HG02981 (cell line): ENCODE data around the gene SOX1.

Source experiments
- ATAC-seq: cut with Tn5 transposase; IDR thresholded peaks from one replicate; pipeline ENCODE4 v1.9.1; 2021; ENCODE audit warnings: mild to moderate bottlenecking, moderate library complexity; ENCODE audit not compliant: unreplicated experiment

Gene SOX1

GRCh38 chr13:112058519-112058873, 8.5 kb upstream of the SOX1 start:
- ATAC-seq, result no peak

DNA sequence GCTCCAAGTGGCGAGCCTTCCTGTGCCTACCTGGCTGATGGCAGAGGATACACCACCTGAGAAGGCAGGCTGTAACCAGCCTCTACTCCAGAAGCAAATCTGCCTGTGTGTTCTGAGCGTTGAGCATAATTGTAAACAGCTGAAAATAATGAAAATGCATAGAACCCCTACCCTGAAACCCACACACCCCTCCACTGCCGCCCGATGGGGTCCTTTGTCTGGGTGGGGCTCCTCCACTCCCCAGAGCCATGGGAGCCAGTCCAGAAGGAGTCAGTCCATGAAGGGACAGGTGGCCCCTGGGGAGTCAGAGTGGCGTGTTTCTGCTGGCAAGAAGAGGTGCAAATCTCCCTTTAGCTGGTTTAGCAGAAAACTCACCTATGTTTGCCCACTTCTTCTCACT, 8.0 kb upstream of the SOX1 start:
- no peak for ATAC-seq

- no peak for ATAC-seq
Measured at GRCh38 chr13:112059457-112060281, 7.3 kb upstream of the SOX1 start.

- ATAC-seq, result no peak
Measured at GRCh38 chr13:112060282-112060830, 6.6 kb upstream of the SOX1 start.

- ATAC-seq, result no peak
Measured at GRCh38 chr13:112060899-112061366, 6.0 kb upstream of the SOX1 start.

DNA sequence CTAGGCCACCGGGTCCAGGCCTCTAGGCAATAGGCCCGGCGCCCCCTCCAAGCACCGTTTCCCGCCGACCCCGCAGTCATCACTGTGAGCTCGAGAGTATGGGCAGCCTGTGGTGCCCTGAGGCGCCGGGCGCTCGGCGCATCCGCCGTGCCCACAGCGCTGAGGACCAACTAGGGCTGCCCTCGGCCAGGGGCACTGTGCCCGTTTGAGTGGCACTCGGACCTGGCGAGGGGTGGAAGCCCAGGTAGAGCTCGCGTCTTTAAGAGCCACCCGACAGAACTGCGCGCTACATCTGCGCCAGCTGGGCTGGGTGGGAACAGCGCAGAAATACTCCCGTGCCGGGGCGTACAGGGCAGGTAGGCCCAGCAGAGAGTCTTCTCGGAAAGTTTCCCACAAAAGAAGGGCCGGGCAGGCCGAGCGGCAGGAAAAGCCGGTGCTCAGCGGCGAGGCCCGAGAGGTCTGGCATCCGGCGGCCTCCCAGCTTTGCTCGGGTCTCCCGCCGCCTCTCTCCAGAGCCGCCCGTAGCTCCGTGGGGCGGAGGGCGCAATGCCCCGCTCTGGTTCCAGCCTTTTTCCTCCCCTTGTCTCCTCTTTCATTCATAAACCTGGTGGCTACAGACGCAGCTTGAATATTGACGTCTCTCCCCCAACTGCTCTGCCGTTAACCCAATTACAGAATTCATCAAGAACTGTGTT, 5.4 kb upstream of the SOX1 start:
- ATAC-seq, result no peak

DNA sequence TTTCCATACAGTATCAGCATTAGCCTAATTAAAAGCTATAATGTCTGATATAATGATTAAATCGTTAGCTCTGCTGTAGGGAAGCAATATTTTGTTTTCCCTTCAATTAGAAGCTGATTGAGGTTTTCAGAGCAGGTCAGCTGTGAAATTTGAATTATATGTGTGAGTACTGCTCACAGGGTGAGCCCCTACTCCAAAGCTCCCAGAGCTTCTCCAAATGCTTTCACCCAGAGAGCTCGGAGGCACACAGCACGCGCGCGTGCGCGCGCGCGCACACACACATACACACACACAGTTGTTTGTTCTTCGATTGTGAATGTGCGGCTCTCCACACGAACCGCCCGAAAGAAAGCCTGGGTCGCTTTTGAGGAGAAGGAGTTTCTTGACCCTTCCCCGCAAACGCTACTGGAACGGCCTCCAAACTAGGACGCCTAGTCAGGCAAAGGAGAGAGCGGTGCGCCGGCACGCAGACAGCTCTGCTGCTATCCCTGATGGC, 4.8 kb upstream of the SOX1 start:
- no peak for ATAC-seq

- ATAC-seq, result no peak
Measured at GRCh38 chr13:112062571-112063570, 4.1 kb upstream of the SOX1 start.

DNA sequence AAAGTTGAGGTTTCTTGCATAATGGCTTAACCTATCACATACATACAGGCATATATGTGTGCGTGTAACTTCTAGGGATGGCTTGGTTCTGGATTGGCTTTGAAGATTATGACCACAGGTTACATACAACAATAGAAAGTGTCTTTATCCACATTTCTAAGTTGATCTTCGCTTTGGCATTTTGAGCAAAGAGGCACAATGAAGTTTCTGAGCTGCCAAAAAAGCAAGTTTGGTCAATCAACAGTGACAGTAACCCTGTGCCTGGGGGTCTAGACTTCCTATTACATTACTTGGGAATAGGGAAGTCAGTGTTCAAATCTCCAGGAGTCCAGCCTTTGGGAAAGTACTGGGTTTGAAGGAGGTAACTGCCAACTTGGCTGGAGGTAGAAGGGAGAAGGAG, 3.1 kb upstream of the SOX1 start:
- ATAC-seq, result no peak

GRCh38 chr13:112064222-112064621, 2.7 kb upstream of the SOX1 start:
- no peak for ATAC-seq

DNA sequence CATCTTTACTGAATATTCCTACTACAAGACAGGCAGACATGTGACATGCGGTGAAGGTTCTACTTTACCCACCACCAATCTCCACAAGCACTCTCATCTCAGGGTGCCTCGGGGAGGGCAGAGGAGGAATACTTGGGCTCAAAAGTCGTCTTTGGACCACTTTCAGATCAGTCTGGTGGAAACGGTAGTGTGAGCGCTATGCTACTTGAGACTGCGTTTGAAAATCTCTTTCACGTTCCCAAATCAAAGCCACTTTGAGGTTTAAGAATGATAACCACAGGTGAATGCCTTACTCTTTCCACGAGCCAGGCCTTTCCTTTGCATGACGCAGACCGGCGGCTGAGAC, 1.5 kb upstream of the SOX1 start:
- ATAC-seq, result no peak

DNA sequence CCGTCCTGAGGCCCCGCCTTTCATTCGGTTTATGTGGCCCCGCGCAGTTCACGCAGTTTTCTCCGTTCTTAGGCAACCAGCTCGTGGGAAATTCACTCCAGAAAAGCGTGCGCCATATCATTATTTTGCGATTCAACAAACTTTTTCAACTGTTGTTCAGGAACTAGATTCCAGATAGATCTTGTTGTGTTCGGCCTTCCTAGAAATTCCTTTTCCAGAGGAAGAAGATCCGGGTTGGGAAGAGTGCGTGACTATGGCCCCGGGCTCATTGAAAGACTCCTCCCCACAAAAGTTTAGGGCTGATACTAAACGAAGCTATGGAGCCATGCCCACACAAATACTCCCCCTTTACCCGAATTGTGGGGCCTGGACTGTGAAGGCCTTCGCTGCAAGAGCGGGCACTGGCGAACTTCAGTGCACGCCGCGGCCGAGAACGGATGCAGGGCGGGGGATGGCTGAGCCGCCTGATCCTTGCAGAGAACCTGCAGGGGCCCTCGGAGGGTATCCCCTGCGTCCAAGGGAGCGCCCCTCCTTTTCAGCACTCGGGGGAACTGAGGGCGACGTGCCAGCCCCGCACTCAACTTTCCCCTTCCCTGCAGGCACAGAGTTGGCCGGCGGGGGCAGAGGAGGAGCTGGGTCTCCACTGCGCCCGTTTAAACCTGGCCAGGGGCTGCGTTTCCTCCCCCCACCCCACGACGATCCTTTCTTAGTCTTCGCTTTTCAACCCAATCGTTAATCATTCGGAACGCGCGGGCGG, 904 bp upstream of the SOX1 start:
- ATAC-seq, result no peak

DNA sequence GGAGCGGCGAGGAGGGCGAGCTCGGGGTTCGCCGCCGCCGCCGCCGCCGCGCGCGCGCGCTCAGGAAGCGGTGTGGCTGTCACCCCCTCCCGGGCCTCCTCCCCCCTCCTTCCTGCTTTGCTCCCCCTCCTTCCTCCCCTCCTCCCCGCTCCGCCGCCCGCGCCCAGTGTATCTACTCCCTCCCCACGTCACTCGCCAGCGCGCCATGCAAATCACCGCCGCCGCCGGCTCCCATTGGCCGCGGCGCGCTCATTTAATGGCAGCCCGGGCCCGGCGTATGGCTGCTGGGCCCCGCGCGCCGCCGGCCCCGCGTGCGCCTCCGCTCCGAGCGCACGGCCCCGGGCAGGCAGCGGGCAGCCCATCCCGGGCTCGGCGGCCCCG, 335 bp upstream of the SOX1 start:
- no peak for ATAC-seq

GRCh38 chr13:112067871-112068539, 1.1 kb downstream of the SOX1 start:
- ATAC-seq, result no peak

DNA sequence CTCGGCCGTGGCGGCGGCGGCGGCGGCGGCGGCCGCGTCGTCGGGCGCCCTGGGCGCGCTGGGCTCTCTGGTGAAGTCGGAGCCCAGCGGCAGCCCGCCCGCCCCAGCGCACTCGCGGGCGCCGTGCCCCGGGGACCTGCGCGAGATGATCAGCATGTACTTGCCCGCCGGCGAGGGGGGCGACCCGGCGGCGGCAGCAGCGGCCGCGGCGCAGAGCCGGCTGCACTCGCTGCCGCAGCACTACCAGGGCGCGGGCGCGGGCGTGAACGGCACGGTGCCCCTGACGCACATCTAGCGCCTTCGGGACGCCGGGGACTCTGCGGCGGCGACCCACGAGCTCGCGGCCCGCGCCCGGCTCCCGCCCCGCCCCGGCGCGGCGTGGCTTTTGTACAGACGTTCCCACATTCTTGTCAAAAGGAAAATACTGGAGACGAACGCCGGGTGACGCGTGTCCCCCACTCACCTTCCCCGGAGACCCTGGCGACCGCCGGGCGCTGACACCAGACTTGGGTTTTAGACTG, 1.7 kb downstream of the SOX1 start:
- ATAC-seq, result no peak

GRCh38 chr13:112069061-112069844, 2.3 kb downstream of the SOX1 start:
- ATAC-seq, result no peak

DNA sequence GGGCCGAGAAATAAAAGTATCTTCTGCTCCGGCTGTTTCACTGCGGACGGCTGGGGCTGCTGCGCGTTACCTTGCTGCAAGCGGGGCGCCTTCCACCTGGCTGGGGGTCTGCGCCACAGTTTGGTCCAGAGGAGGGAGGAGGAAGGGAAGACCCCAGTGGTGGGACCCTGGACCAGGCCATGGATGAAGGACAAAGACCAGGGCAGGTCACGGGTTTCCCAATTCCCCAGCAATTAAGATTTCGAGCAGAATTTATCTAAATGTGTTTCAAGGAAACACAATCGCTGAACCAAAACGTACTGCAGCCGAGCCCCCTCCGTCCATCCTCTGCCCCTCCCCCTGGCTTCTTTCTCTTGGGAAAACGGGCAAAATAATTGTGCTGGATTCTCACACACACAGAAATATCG, 2.9 kb downstream of the SOX1 start:
- ATAC-seq, result no peak

DNA sequence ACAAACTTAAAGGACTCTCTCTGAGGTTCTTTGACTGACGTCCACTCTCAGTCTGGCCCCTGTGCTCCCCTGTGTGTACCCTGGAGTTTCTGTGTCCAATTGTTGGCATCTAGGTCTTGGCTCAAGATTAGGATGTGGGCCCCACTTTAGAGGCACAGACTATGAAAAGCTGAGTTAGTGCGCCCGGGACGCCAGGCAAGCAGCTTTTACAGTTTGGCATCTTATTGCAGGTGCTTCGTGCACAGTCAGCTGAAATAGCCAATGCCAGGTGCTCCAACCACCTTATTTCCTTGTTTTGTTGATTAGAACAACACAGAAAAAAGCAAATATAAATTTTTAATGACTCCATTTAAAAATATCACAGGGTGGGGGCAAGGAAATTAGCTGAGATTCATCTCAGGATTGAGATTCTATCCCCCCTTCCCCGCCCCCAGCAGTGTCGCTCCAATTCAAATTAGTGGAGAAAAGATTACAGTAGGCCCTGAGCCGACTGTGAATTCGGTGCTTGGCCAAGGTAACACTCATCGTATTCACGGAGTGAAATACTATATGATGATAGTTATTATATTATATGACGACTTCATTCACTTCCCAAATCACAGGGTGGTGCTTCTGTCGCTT, 4.3 kb downstream of the SOX1 start:
- ATAC-seq, result no peak
